Activated CD4-positive, alpha-beta memory T cell treated with anti-CD3 and anti-CD28 coated beads, Interleukin-2, amount 10 ng/mL, durations not matched to agents 7 days and 5 days (primary cell): ENCODE data around the gene ACE. TPM values are rescaled to one million over a fixed set of nuclear protein-coding genes. Genes with fewer than 3 reads are reported as not detected.
A peak's percentile ranks its signal among the peaks of the same experiment; 100 is the strongest.

Experiments
- CTCF ChIA-PET: fragments of 350-600 bp; sonication (Branson Sonifier 250); formaldehyde crosslinking; loops from one replicate; lab custom pipeline; 2021; ENCODE audit warnings: antibody characterized with exemption, inconsistent platforms; lab: Charles Lee
- POLR2A ChIA-PET: fragments of 350-600 bp; sonication (Branson Sonifier 250); formaldehyde crosslinking; loops from one replicate; lab custom pipeline; 2021; ENCODE audit warnings: antibody characterized with exemption; lab: Charles Lee
- DNase-seq: peaks from one replicate; pipeline ENCODE4 v3.0.0-alpha.2; 2020
- H3K27ac Mint-ChIP-seq: one replicate; pipeline ENCODE4 v1.8.0; 2021; ENCODE audit warnings: mild to moderate bottlenecking, mixed read lengths
- H3K27me3 Mint-ChIP-seq: one replicate; pipeline ENCODE4 v1.8.0; 2021; ENCODE audit warnings: mixed read lengths
- H3K36me3 Mint-ChIP-seq: one replicate; pipeline ENCODE4 v1.8.0; 2021; ENCODE audit warnings: low read depth, mixed read lengths
- H3K4me1 Mint-ChIP-seq: one replicate; pipeline ENCODE4 v1.8.0; 2021; ENCODE audit warnings: mixed read lengths
- H3K4me3 Mint-ChIP-seq: one replicate; pipeline ENCODE4 v1.8.0; 2021; ENCODE audit warnings: mild to moderate bottlenecking, mixed read lengths
- H3K9me3 Mint-ChIP-seq: one replicate; pipeline ENCODE4 v1.8.0; 2021; ENCODE audit warnings: mixed read lengths
- total RNA-seq, 2 experiments: library from RNA; stranded (reverse); gene quantifications; one replicate each; pipeline ENCODE4 v1.2.3, GENCODE V29; 2021

The ACE gene
- total RNA-seq: 10 to 100 TPM; 10.6 to 12.2 TPM

DNA sequence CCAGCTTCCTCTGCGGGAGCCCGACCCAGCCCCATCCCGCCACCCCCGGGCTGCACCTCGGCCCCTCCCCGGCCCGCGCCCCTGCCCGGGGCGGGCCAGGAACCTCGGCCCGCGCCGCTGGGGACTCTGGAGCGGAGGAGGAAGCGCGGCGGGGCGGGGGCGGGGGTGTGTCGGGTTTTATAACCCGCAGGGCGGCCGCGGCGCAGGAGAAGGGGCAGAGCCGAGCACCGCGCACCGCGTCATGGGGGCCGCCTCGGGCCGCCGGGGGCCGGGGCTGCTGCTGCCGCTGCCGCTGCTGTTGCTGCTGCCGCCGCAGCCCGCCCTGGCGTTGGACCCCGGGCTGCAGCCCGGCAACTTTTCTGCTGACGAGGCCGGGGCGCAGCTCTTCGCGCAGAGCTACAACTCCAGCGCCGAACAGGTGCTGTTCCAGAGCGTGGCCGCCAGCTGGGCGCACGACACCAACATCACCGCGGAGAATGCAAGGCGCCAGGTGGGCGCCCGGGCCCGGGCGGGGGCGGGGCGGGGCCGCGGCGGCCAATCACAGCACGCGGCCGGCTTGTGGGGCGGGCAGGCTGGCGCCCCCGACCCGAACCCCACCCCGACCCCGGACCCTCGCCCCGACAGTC lies at the start of gene ACE:
ACE (plus strand) TSS at position 208 of the 626 bp plus-strand sequence; CDS start at position 242, 34 bp downstream.
- Mint-ChIP-seq H3K27ac (no peak within 1 kb of the TSS), H3K36me3 (no peaks in the 10 kb centered on the region), H3K9me3 (no peaks in the 10 kb centered on the region), H3K27me3 (peaks cover 37% of the 10 kb centered on the region), H3K4me3 (peak within 1 kb of the TSS; percentile 74), H3K4me1 (peaks cover 16% of the 10 kb centered on the region)
- CTCF ChIA-PET: interaction anchor here (0.6 to 6.5 kb wide), 6 partner anchors 30 to 135 kb away, joined by 3 to 174 read pairs (median 4); no protein-coding TSS in a partner anchor
- DNase-seq: peak; percentile 52
- POLR2A ChIA-PET: interaction anchor here (0.8 to 4.3 kb wide), 7 partner anchors 10 to 222 kb away, joined by 3 to 27 read pairs (median 3); no protein-coding TSS in a partner anchor

DNA sequence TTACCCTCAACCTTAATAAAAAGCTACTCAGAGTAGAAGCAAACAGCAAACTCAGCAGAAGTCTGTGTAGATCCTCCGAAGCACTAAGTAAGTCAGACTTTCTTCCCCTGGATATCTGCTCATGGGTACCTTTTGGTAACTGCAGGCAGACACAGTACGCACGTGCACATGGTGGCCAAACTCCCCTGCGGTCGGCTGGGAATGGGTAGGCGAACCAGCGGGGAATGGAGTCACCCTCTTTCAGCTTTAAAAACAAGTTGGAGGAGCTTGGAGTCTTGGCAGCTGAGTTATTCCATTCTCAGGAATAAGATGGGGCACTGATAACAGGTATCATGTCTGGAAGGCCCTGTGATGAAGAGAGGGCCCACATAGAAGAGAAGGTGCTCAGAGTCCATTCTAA lies 47.1 kb upstream of the ACE start:
- peaks cover 70% of the 10 kb centered on the region for H3K4me1 Mint-ChIP-seq

DNA sequence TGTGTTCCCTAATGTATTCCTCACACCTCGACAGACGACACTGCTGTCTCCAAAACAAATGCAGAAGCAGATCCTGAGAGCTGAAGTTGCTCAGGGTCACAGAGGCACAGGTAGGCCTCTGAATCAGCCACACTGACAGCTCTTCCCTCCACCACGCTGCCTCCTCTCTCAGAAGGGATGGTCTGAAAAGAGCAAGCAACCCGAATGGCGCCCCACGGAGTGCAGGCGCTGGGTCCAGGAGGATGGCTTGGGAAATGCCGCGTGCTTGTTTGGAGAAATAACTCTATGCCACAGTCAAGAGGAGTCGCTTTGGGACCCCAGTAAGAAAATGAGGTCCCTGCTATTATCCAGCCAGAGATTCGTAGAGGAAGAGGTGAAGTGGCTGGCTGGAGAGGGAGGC lies 46.6 kb upstream of the ACE start:
- Mint-ChIP-seq H3K9me3 (no peaks in the 10 kb centered on the region), H3K27ac (peak overlapping the region; percentile 35), H3K27me3 (no peaks in the 10 kb centered on the region), H3K4me1 (peaks cover 74% of the 10 kb centered on the region), H3K4me3 (no peak overlapping the region), H3K36me3 (peaks cover 14% of the 10 kb centered on the region)
- ChIA-PET CTCF (interaction anchor here (1.5 to 8.8 kb wide), 4 partner anchors 9 to 184 kb away, joined by 6 to 180 read pairs (median 92); partner anchors contain the start of gene ACE), POLR2A (no interaction called here)
- DNase-seq: no peak

More for the DNA sequence above, 47.1 kb upstream of the ACE start:
- peak overlapping the region; percentile 35 for H3K27ac Mint-ChIP-seq
- ChIA-PET POLR2A (interaction anchor here (0.7 to 1.1 kb wide), 2 partner anchors 13 to 17 kb away, joined by 3 to 4 read pairs; partner anchors contain the start of gene CYB561), CTCF (interaction anchor here (1.0 to 8.8 kb wide), 5 partner anchors 10 to 184 kb away, joined by 3 to 180 read pairs (median 9); partner anchors contain the start of gene ACE)
- peaks cover 11% of the 10 kb centered on the region for H3K36me3 Mint-ChIP-seq
- no peaks in the 10 kb centered on the region for H3K27me3 Mint-ChIP-seq
- H3K4me3 Mint-ChIP-seq: no peak overlapping the region
- no peaks in the 10 kb centered on the region for H3K9me3 Mint-ChIP-seq
- DNase-seq: no peak

DNA sequence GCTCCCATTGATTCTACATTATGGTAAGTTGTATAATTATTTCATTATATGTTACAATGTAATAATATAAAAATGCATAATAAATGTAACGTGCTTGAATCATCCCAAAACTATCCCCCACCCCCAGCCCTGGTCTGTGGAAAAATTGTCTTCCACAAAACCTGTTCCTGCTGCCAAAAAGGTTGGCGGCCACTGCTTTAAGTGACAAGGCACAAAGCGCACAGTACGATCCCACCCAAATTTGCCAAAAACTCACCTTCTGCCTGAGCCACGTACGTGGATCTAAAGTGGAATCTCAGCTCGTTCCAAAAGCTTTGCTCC lies 45.3 kb upstream of the ACE start:
- Mint-ChIP-seq H3K27ac (peak overlapping the region; percentile 40), H3K4me1 (peaks cover 75% of the 10 kb centered on the region), H3K4me3 (no peak overlapping the region), H3K36me3 (peaks cover 14% of the 10 kb centered on the region), H3K27me3 (no peaks in the 10 kb centered on the region), H3K9me3 (no peaks in the 10 kb centered on the region)
- ChIA-PET CTCF (interaction anchor here (1.9 to 3.1 kb wide), 3 partner anchors 14 to 180 kb away, joined by 5 to 20 read pairs (median 7); partner anchors contain the start of gene CYB561), POLR2A (interaction anchor here (1.1 to 1.3 kb wide), 2 partner anchors 118 to 190 kb away, joined by 3 read pairs; partner anchors contain the start of gene MAP3K3)
- no peak for DNase-seq

DNA sequence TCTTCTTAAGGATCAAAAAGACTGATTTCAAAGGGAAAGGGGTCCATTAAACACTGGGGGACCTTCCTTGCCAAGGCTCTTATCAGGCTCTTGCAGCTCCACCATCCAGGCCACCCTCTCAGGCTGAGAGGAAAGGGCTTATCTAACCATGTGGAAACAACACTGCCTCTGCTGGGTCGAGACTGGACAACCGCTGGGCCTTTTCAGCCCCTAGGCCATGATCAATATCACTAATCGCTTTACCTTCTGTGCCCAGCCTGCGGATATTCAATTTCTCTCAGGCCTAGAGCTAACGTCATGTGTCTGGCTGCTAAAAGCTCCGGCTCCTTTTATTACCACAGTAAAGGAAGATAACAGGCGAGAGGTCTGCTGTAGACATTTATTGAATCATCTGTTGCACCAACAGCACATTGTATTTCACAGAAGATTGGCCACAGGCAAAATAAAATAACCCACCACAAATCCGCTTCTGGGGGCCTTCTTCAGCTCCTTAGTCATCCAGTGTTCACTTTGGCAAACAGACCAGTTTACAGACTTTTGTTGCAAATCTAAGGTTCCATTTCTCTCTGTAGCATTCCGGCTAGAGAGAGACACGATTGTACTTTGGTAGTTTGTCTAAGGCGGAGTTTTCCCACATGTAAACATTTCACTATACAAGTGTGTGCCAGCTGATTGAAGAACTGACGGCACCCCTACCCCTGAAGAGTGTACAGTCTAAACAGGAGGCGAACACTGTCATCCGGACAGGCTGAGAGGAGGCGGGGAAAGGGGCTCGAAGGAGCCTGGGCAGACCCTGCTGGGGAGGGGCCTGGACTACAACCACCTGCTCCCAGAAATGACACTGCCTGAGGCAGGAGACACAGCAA lies 44.7 kb upstream of the ACE start:
- CTCF ChIA-PET: interaction anchor here (1.9 to 3.1 kb wide), 3 partner anchors 14 to 179 kb away, joined by 5 to 20 read pairs (median 7); partner anchors contain the start of gene CYB561
- POLR2A ChIA-PET: interaction anchor here (1.1 to 1.3 kb wide), 2 partner anchors 117 to 190 kb away, joined by 3 read pairs; partner anchors contain the start of gene MAP3K3
- peak overlapping the region; percentile 40 for H3K27ac Mint-ChIP-seq

DNA sequence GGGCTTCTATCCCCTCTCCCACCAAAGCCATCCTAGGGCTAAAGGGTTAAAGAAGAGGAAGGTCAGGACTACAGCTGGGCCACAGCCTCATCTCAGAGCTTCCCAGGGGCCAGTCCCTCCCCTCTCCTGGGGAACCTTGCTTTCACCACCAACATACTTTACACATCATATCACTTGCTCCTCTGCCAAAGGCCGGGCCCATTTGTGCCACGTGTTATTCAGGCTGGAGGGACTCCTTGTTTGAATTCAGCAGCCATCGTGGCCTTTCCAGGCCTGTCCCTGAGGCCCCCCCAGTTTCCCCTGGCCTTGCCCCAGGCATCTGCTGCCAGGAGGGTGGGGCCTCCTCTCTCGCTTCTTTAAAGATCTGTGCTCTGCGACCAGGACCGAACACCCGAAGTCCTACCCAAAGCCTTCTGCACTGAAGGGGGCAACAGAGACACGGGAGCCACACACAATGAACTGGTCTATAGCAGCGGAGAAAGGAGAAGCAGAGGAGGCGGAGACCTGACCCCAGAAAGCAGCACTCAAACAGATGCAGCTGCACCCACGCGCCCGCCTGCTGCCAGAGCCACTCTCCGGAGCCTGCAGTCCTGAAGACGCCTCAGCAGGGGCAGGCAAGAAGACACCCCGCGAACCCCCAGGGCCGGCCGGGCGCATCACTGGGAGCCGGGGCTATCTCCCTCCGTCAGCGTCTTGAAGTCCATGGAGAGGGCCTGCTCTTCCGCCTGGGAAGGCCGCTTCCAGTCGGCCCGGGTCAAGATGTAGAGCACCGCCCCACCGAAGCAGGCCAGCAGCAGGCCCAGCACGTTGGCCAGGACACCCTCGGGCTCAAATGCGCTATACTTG lies 42.9 kb upstream of the ACE start:
- POLR2A ChIA-PET: interaction anchor here (2.3 to 3.1 kb wide), 3 partner anchors 12 to 188 kb away, joined by 12 to 30 read pairs (median 13); partner anchors contain the start of genes CYB561 and MAP3K3
- no peaks in the 10 kb centered on the region for H3K9me3 Mint-ChIP-seq
- CTCF ChIA-PET: interaction anchor here (0.7 to 3.5 kb wide), 17 partner anchors 8 to 276 kb away, joined by 3 to 33 read pairs (median 6); partner anchors contain the start of genes CYB561 and MAP3K3
- H3K27me3 Mint-ChIP-seq: no peaks in the 10 kb centered on the region
- H3K4me3 Mint-ChIP-seq: no peak overlapping the region
- DNase-seq: no peak
- H3K27ac Mint-ChIP-seq: peak overlapping the region; percentile 84
- peaks cover 14% of the 10 kb centered on the region for H3K36me3 Mint-ChIP-seq
- H3K4me1 Mint-ChIP-seq: peaks cover 66% of the 10 kb centered on the region

More for the DNA sequence above, 44.7 kb upstream of the ACE start:
- DNase-seq: no peak
- Mint-ChIP-seq H3K27me3 (no peaks in the 10 kb centered on the region), H3K9me3 (no peaks in the 10 kb centered on the region), H3K4me3 (no peak overlapping the region), H3K36me3 (peaks cover 14% of the 10 kb centered on the region), H3K4me1 (peaks cover 75% of the 10 kb centered on the region)

DNA sequence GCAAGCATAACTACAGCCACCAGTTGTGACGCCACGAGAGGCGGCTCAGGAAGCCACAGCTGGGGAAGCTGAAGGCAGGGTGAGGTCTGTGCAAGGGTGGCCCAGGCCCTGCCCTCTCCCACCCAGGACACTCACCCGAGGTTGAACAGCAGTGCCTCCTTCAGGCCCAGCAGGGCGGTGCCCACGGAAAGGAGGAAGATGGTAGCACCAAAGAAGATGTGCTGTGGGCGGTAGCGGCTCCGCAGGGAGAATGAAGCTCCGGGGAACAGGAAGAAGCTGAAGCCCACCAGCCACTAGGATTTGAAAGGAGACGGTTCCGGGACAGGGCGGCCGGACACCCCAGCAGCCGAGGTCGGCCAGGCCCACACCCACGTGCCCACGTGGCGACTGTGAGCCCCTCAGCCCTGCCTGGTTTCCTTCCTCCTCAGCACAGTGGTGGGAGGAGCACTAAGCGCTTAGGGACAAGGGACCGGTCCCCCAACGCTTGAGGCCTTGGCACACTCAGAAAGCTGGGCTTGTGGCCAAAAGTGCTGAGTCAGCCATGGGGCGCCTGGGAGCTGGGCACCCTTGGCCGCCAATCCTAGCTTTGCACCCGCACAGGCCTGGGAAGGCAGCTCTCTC lies 41.8 kb upstream of the ACE start:
- peak; percentile 82 for DNase-seq
- Mint-ChIP-seq H3K27ac (peak overlapping the region; percentile 84), H3K4me3 (peak overlapping the region; percentile 44), H3K27me3 (no peaks in the 10 kb centered on the region), H3K4me1 (peaks cover 68% of the 10 kb centered on the region), H3K9me3 (no peaks in the 10 kb centered on the region), H3K36me3 (peaks cover 14% of the 10 kb centered on the region)
- ChIA-PET POLR2A (interaction anchor here (1.0 to 3.1 kb wide), 7 partner anchors 8 to 186 kb away, joined by 3 to 30 read pairs (median 5); partner anchors contain the start of genes CYB561, MAP3K3 and TACO1), CTCF (interaction anchor here (0.7 to 3.5 kb wide), 15 partner anchors 8 to 275 kb away, joined by 3 to 33 read pairs (median 6); partner anchors contain the start of genes CYB561 and MAP3K3)

DNA sequence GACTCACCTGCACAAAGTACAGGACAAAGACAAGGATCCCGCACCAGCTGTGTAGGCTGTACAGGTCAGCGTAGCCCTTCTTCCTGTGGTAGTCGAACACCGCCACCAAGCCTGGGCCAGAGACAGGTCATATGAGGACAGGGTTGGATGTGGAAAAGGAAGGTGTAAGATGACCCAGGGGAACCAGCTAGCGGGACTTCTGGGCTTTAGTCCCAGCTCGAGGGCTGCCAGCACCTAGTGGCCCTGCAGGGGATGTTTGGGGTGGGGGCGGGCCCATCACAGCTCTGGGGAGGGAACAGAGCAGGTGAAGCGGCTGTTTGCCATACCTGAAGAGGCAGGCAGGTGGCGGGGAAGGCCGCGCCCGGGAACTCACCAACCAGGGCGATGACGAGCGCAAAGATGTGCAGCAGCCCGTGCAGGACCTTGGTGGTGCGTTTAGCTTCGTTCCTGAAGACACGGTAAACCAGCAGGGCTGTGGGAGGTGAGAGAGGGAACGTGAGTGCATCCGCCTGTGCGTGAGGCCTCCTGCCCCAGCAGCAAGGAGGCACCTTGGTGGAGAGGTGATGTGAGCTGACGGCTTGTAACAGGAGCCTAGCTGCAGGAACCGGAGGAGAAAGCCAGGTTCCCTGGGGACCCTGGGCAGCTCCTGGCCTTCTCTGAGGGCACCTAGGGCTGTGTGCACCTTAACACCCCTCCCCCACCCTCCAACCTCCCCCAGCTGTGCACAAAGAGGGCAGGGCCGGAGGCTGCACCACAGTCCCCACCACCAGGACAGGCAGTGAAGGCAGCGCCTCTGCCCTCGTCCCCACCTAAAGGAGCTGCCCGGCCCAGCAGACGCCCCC lies 41.0 kb upstream of the ACE start:
- peak overlapping the region; percentile 84 for H3K27ac Mint-ChIP-seq
- peaks cover 72% of the 10 kb centered on the region for H3K4me1 Mint-ChIP-seq
- H3K4me3 Mint-ChIP-seq: no peak overlapping the region
- H3K27me3 Mint-ChIP-seq: no peaks in the 10 kb centered on the region
- H3K36me3 Mint-ChIP-seq: peaks cover 14% of the 10 kb centered on the region
- ChIA-PET POLR2A (interaction anchor here (0.6 to 3.1 kb wide), 9 partner anchors 7 to 306 kb away, joined by 3 to 30 read pairs (median 4); partner anchors contain the start of genes CYB561, MAP3K3 and TACO1), CTCF (interaction anchor here (1.2 to 3.5 kb wide), 9 partner anchors 9 to 186 kb away, joined by 3 to 33 read pairs (median 11); partner anchors contain the start of genes CYB561 and MAP3K3)
- no peak for DNase-seq
- no peaks in the 10 kb centered on the region for H3K9me3 Mint-ChIP-seq

DNA sequence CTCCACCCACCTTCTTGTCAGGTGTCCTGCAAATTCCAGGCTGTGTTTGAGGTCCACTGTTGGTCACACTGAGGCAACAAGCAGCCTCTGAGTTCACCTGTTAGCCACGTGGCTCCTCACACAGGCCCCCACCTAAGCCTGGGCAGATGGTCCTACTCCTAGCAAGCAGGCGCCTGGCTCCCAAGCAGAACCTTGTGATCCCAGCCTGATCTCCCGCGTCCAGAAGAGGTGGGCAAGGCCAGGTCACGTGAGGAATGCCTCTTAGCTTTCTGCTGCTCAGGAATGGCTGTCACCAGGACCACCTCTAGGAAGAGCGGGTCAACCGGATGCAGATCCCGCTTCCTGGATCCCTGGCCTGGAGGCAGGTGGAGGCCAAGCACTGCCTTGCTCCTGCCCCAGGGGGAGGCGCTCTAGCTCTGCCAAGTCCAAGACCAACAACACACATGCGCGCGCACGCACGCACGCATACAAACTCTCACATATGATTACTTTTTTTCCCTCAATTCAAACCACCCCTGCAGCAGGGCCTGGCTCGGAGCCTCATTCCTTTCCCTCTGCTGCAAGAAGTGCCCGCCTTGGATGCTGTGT lies 40.2 kb upstream of the ACE start:
- no peak for DNase-seq
- no peak overlapping the region for H3K4me3 Mint-ChIP-seq
- POLR2A ChIA-PET: interaction anchor here (0.6 to 3.1 kb wide), 6 partner anchors 9 to 306 kb away, joined by 3 to 30 read pairs (median 8); partner anchors contain the start of genes ACE, CYB561 and MAP3K3
- H3K36me3 Mint-ChIP-seq: peaks cover 14% of the 10 kb centered on the region
- H3K27ac Mint-ChIP-seq: peak overlapping the region; percentile 63
- H3K9me3 Mint-ChIP-seq: no peaks in the 10 kb centered on the region
- H3K4me1 Mint-ChIP-seq: peaks cover 79% of the 10 kb centered on the region
- CTCF ChIA-PET: interaction anchor here (2.4 to 3.5 kb wide), 4 partner anchors 10 to 175 kb away, joined by 12 to 33 read pairs (median 28); partner anchors contain the start of gene CYB561
- no peaks in the 10 kb centered on the region for H3K27me3 Mint-ChIP-seq
